OCI-LY1 (cell line): ENCODE data around the gene SPECC1L.

Experiments
- EZH2 ChIP-seq: fragments of 200-600 bp; sonication (generic), shearing (Covaris generic); IDR thresholded peaks from 2 replicates; pipeline ENCODE4 v1.8.0; 2017; ENCODE audit warnings: borderline replicate concordance, mixed run types, mild to moderate bottlenecking, antibody characterized with exemption, low read length, moderate library complexity, mixed read lengths
- TF ChIP-seq, protein P1 (sequence below): fragments of 200-600 bp; sonication (generic), shearing (Covaris generic); IDR thresholded peaks from 2 replicates; pipeline ENCODE4 v1.5.1; 2017; ENCODE audit warnings: mild to moderate bottlenecking, antibody characterized with exemption, low read length, moderate library complexity, mixed read lengths

DNA sequence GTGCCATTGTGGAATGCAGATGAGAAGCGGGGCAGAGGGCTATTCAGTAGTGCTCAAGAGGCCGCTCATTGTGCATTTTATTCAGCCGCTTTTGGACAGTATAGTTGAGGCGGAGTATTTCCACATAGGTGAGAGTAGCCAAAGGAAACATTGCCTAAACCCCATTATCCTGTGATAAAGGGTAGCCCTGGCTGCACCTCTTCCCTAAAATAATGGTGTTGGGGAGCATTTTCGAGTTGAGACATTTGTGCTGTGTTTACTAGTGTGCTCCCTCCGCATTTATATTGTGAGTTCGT, 68.8 kb downstream of the SPECC1L start:
- no peak for TF ChIP-seq EZH2
- TF ChIP-seq, protein P1, sequence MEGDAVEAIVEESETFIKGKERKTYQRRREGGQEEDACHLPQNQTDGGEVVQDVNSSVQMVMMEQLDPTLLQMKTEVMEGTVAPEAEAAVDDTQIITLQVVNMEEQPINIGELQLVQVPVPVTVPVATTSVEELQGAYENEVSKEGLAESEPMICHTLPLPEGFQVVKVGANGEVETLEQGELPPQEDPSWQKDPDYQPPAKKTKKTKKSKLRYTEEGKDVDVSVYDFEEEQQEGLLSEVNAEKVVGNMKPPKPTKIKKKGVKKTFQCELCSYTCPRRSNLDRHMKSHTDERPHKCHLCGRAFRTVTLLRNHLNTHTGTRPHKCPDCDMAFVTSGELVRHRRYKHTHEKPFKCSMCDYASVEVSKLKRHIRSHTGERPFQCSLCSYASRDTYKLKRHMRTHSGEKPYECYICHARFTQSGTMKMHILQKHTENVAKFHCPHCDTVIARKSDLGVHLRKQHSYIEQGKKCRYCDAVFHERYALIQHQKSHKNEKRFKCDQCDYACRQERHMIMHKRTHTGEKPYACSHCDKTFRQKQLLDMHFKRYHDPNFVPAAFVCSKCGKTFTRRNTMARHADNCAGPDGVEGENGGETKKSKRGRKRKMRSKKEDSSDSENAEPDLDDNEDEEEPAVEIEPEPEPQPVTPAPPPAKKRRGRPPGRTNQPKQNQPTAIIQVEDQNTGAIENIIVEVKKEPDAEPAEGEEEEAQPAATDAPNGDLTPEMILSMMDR: no peak
